LNCaP clone FGC (cell line): ENCODE data around the gene MAMSTR.
"Not testable (repeated sequence)": the region's sequence is repeated elsewhere in the genome, so short reads cannot be mapped to it uniquely, and the experiment has no call there.

Experiments
- DNase-seq: peaks from one replicate; pipeline ENCODE4 v3.0.0-alpha.2; 2011; ENCODE audit warnings: low read depth
- H3K4me3 ChIP-seq: 2 replicates; pipeline ENCODE4 v1.5.1; 2011; ENCODE audit warnings: mild to moderate bottlenecking, low read depth, low read length, control low read depth
- CTCF ChIP-seq: IDR thresholded peaks from 2 replicates; pipeline ENCODE4 v1.5.1; 2012; ENCODE audit warnings: mild to moderate bottlenecking; ENCODE audit not compliant: control insufficient read depth, insufficient read depth; ENCODE audit errors: extremely low read depth

Gene MAMSTR

DNA sequence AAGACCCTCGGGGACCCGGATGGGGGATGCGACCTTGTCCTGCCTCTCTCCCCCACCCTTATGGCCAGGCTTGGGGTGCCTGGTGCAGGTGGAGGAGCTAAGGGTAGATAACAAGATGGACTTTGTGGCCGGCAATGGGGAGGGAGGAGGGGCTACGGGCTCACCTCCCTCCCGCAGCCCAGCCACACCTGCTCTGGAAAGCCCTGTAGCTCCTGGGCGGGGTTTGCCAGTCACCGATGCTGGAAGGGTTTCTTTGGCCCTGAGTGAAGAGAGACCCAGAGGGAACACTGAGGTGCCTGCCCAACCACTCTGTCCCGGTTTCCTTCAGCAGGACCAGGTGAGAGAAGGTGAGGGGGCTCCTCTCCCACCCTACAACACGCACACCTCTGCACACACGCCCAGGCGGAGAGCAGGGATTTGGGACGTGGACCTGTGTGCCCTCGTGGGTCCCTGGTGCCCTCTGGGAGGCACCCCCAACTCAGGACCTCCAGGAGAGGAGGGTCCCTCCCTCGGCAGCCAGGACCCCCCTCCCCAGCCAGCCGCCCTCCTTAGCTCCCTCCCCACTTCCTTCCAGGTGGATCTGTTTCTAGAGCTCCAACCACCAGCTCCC, 23.7 kb downstream of the MAMSTR start, which contains the start of gene FUT2:
Gene FUT2, plus strand, starts transcription at position 229 of the 610 bp plus-strand sequence. CDS start 6,986 bp downstream, outside the sequence.
- TF ChIP-seq CTCF = no peak
- no peak for DNase-seq
- no peak within 1 kb of the TSS for H3K4me3 ChIP-seq

GRCh38 chr19:48693629-48694028, 25.9 kb downstream of the MAMSTR start:
- not testable (repeated sequence) for DNase-seq, H3K4me3 ChIP-seq

DNA sequence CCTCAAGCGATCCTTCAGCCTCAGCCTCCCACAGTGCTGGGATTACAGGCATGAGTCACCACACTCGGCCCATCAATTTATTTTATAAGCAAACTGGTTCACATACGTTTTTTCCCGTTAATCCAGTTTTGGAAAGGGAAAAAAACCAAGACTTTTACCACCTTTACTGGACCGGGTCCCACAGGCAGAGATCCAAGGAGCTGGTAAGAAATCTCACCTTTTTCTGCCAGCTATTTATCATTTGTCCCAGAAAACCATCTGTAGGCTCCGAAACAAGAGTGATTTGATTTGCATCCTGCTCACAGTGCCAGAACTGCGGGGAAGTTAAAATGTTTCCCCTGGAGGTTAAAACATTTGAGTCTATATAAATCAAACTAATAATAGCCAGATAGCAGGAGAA, 30.1 kb downstream of the MAMSTR start:
- DNase-seq = no peak
- TF ChIP-seq CTCF = no peak
- no peak overlapping the region for H3K4me3 ChIP-seq

- TF ChIP-seq CTCF = no peak
- no peak for DNase-seq
- H3K4me3 ChIP-seq = no peak overlapping the region
Observed at GRCh38 chr19:48687776-48688175, 31.7 kb downstream of the MAMSTR start.

DNA sequence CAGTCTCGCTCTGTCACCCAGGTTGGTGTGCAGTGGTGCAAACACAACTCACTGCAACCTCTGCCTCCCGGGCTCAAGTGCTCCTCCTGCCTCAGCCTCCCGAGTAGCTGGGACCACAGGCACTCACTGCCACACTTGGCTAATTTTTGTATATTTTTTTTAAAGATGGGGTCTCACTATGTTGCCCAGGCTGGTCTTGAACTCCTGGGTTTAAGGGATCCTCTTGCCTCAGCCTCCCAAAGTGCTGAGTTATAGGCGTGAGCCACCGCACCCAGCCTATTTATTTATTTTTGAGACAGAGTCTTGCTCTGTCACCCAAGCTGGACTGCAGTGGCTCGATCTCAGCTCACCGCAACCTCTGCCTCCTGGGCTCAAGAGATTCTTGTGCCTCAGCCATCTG, 32.9 kb downstream of the MAMSTR start:
- H3K4me3 ChIP-seq, DNase-seq: not testable (repeated sequence)

DNA sequence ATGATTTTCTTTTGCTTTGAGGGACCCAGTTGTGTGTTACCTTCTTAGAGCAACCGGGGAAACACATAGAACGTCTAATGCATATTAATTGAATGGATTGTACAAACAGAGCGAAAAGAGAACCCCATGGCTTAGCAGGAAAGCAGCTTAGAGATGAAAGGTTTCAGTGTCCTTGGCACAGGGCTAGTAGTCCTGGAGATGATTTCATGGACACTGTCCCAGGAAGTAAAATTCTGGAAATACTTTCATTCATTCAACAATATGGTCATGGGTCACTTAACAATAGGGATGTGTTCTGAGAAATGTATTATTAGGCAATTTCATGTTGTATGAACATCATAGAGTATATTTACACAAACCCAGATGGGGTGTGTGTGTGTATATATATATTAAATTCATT, 33.4 kb downstream of the MAMSTR start:
- no peak overlapping the region for H3K4me3 ChIP-seq
- DNase-seq = no peak
- TF ChIP-seq CTCF = no peak

DNA sequence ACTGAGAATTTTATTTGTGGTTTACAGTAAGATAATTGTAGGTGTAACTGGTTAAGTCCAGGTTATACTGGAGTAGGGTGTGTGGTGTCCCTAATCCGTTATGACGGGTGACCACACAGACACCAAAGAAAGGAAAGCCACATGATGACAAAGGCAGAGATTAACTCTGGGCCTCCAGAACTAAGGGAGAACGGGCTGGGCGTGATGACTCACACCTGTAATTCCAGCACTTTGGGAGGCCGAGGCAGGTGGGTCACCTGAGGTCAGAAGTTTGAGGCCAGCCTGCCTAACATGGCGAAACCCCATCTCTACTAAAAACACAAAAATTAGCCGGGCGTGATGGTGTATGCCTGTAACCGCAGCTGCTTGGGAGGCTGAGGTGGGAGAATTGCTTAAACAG, 33.9 kb downstream of the MAMSTR start:
- no peak overlapping the region for H3K4me3 ChIP-seq
- no peak for DNase-seq
- TF ChIP-seq CTCF = no peak

GRCh38 chr19:48683349-48683748, 36.2 kb downstream of the MAMSTR start:
- no peak for TF ChIP-seq CTCF
- DNase-seq = no peak
- no peak overlapping the region for H3K4me3 ChIP-seq
